Measurements from ENCODE around the gene GPR65.
"Not testable (repeated sequence)": the region's sequence is repeated elsewhere in the genome, so short reads cannot be mapped to it uniquely, and the experiment has no call there.

The GPR65 gene

GRCh38 chr14:88024252-88025086 lies 19.5 kb downstream of the GPR65 start:
- not testable (repeated sequence) for H3K79me1 ChIP-seq (ENCODE audit: low read length); H2AK5ac ChIP-seq (ENCODE audit: low read length); H3K9ac ChIP-seq (ENCODE audit: low read length); H3K4me2 ChIP-seq (ENCODE audit: low read length); H3K4me1 ChIP-seq (ENCODE audit: control insufficient read depth, low read depth, low read length); H4K5ac ChIP-seq (ENCODE audit: low read length); H3K23ac ChIP-seq (ENCODE audit: low read length); H2BK120ac ChIP-seq (ENCODE audit: low read depth, low read length); H4K8ac ChIP-seq (ENCODE audit: low read depth, low read length); H3K36me3 ChIP-seq (ENCODE audit: control insufficient read depth, insufficient read depth, low read length); H3K18ac ChIP-seq (ENCODE audit: low read length); H3K27me3 ChIP-seq (ENCODE audit: insufficient read depth, low read length, poor library complexity); H3K79me2 ChIP-seq (ENCODE audit: control insufficient read depth, insufficient read depth, low read length); H3K4me3 ChIP-seq (ENCODE audit: low read length); H3K56ac ChIP-seq (ENCODE audit: low read length); H2BK15ac ChIP-seq (replicated peaks; ENCODE audit: low read depth); H3K4ac ChIP-seq (ENCODE audit: low read depth, low read length)
- peak overlapping the region; percentile 58 for H2BK5ac ChIP-seq (ENCODE audit: low read length)
- peak overlapping the region; percentile 85 for H3K27ac ChIP-seq (ENCODE audit: low read depth, low read length)
- DNase-seq, result peak; percentile 57
- no CpG with 5 or more reads among the region's 11 CpGs for WGBS (ENCODE audit: extremely low coverage, insufficient coverage, low lambda C conversion rate)

GRCh38 chr14:88025313-88025712 lies 20.4 kb downstream of the GPR65 start:
- Histone ChIP-seq H3K79me2 (ENCODE audit: control insufficient read depth, insufficient read depth, low read length) (no peaks in the 10 kb centered on the region), H2BK120ac (ENCODE audit: low read depth, low read length) (peak overlapping the region; percentile 91), H4K8ac (ENCODE audit: low read depth, low read length) (peak overlapping the region; percentile 88), H3K4ac (ENCODE audit: low read depth, low read length) (no peak overlapping the region), H3K18ac (ENCODE audit: low read length) (peak overlapping the region; percentile 89), H3K27ac (ENCODE audit: low read depth, low read length) (peak overlapping the region; percentile 85), H2BK5ac (ENCODE audit: low read length) (peak overlapping the region; percentile 78), H3K4me3 (ENCODE audit: low read length) (no peak overlapping the region), H3K36me3 (ENCODE audit: control insufficient read depth, insufficient read depth, low read length) (no peaks in the 10 kb centered on the region), H3K4me2 (ENCODE audit: low read length) (no peak overlapping the region), H3K56ac (ENCODE audit: low read length) (peak overlapping the region; percentile 59), H3K4me1 (ENCODE audit: control insufficient read depth, low read depth, low read length) (peaks cover 9% of the 10 kb centered on the region), H4K5ac (ENCODE audit: low read length) (no peak overlapping the region), H3K23ac (ENCODE audit: low read length) (no peak overlapping the region), H3K9ac (ENCODE audit: low read length) (peak overlapping the region; percentile 9), H2BK15ac (replicated peaks; ENCODE audit: low read depth) (no peak overlapping the region), H3K79me1 (ENCODE audit: low read length) (no peaks in the 10 kb centered on the region), H2AK5ac (ENCODE audit: low read length) (no peak overlapping the region), H3K27me3 (ENCODE audit: insufficient read depth, low read length, poor library complexity) (no peaks in the 10 kb centered on the region)
- DNase-seq, result no peak
- WGBS (ENCODE audit: extremely low coverage, insufficient coverage, low lambda C conversion rate), result no CpG with 5 or more reads among the region's 3 CpGs

- Histone ChIP-seq H3K79me1 (ENCODE audit: low read length) (no peaks in the 10 kb centered on the region), H3K9ac (ENCODE audit: low read length) (no peak overlapping the region), H3K18ac (ENCODE audit: low read length) (peak overlapping the region; percentile 84), H2BK120ac (ENCODE audit: low read depth, low read length) (no peak overlapping the region), H3K36me3 (ENCODE audit: control insufficient read depth, insufficient read depth, low read length) (no peaks in the 10 kb centered on the region), H3K56ac (ENCODE audit: low read length) (peak overlapping the region; percentile 45), H4K8ac (ENCODE audit: low read depth, low read length) (no peak overlapping the region), H3K4me2 (ENCODE audit: low read length) (no peak overlapping the region), H3K4ac (ENCODE audit: low read depth, low read length) (no peak overlapping the region), H2AK5ac (ENCODE audit: low read length) (peak overlapping the region; percentile 25), H3K79me2 (ENCODE audit: control insufficient read depth, insufficient read depth, low read length) (no peaks in the 10 kb centered on the region), H2BK5ac (ENCODE audit: low read length) (no peak overlapping the region), H2BK15ac (replicated peaks; ENCODE audit: low read depth) (no peak overlapping the region), H3K4me3 (ENCODE audit: low read length) (no peak overlapping the region), H3K27ac (ENCODE audit: low read depth, low read length) (no peak overlapping the region), H3K27me3 (ENCODE audit: insufficient read depth, low read length, poor library complexity) (no peaks in the 10 kb centered on the region), H3K23ac (ENCODE audit: low read length) (no peak overlapping the region), H4K5ac (ENCODE audit: low read length) (no peak overlapping the region), H3K4me1 (ENCODE audit: control insufficient read depth, low read depth, low read length) (peaks cover 9% of the 10 kb centered on the region)
- no CpG with 5 or more reads among the region's 2 CpGs for WGBS (ENCODE audit: extremely low coverage, insufficient coverage, low lambda C conversion rate)
- no peak for DNase-seq
These were observed 22.0 kb downstream of the GPR65 start for GRCh38 chr14:88026890-88027289.

GRCh38 chr14:88029500-88029899 lies 24.6 kb downstream of the GPR65 start:
- no peaks in the 10 kb centered on the region for H3K79me1 ChIP-seq (ENCODE audit: low read length)
- H3K4ac ChIP-seq (ENCODE audit: low read depth, low read length), result no peak overlapping the region
- H3K36me3 ChIP-seq (ENCODE audit: control insufficient read depth, insufficient read depth, low read length), result no peaks in the 10 kb centered on the region
- no peak overlapping the region for H3K9ac ChIP-seq (ENCODE audit: low read length)
- no peak overlapping the region for H4K5ac ChIP-seq (ENCODE audit: low read length)
- no peak overlapping the region for H2BK15ac ChIP-seq (replicated peaks; ENCODE audit: low read depth)
- H2BK120ac ChIP-seq (ENCODE audit: low read depth, low read length), result no peak overlapping the region
- no peaks in the 10 kb centered on the region for H3K79me2 ChIP-seq (ENCODE audit: control insufficient read depth, insufficient read depth, low read length)
- H3K56ac ChIP-seq (ENCODE audit: low read length), result no peak overlapping the region
- H3K23ac ChIP-seq (ENCODE audit: low read length), result no peak overlapping the region
- no peak overlapping the region for H3K27ac ChIP-seq (ENCODE audit: low read depth, low read length)
- DNase-seq, result no peak
- no peaks in the 10 kb centered on the region for H3K27me3 ChIP-seq (ENCODE audit: insufficient read depth, low read length, poor library complexity)
- no peak overlapping the region for H3K4me3 ChIP-seq (ENCODE audit: low read length)
- H3K18ac ChIP-seq (ENCODE audit: low read length), result no peak overlapping the region
- H4K8ac ChIP-seq (ENCODE audit: low read depth, low read length), result no peak overlapping the region
- WGBS (ENCODE audit: extremely low coverage, insufficient coverage, low lambda C conversion rate), result no CpG with 5 or more reads among the region's 2 CpGs
- no peak overlapping the region for H3K4me2 ChIP-seq (ENCODE audit: low read length)
- no peak overlapping the region for H2BK5ac ChIP-seq (ENCODE audit: low read length)
- peaks cover 4% of the 10 kb centered on the region for H3K4me1 ChIP-seq (ENCODE audit: control insufficient read depth, low read depth, low read length)
- H2AK5ac ChIP-seq (ENCODE audit: low read length), result no peak overlapping the region

GRCh38 chr14:88030079-88030478 lies 25.1 kb downstream of the GPR65 start:
- no CpG with 5 or more reads among the region's 1 CpG for WGBS (ENCODE audit: extremely low coverage, insufficient coverage, low lambda C conversion rate)
- Histone ChIP-seq H2BK120ac (ENCODE audit: low read depth, low read length) (no peak overlapping the region), H3K36me3 (ENCODE audit: control insufficient read depth, insufficient read depth, low read length) (no peaks in the 10 kb centered on the region), H2BK5ac (ENCODE audit: low read length) (no peak overlapping the region), H4K5ac (ENCODE audit: low read length) (no peak overlapping the region), H2BK15ac (replicated peaks; ENCODE audit: low read depth) (peak overlapping the region; percentile 85), H3K4me1 (ENCODE audit: control insufficient read depth, low read depth, low read length) (peaks cover 4% of the 10 kb centered on the region), H3K27ac (ENCODE audit: low read depth, low read length) (no peak overlapping the region), H4K8ac (ENCODE audit: low read depth, low read length) (no peak overlapping the region), H3K4ac (ENCODE audit: low read depth, low read length) (peak overlapping the region; percentile 43), H3K27me3 (ENCODE audit: insufficient read depth, low read length, poor library complexity) (no peaks in the 10 kb centered on the region), H3K18ac (ENCODE audit: low read length) (no peak overlapping the region), H3K9ac (ENCODE audit: low read length) (no peak overlapping the region), H3K23ac (ENCODE audit: low read length) (no peak overlapping the region), H3K4me3 (ENCODE audit: low read length) (no peak overlapping the region), H2AK5ac (ENCODE audit: low read length) (no peak overlapping the region), H3K4me2 (ENCODE audit: low read length) (no peak overlapping the region), H3K56ac (ENCODE audit: low read length) (no peak overlapping the region), H3K79me2 (ENCODE audit: control insufficient read depth, insufficient read depth, low read length) (no peaks in the 10 kb centered on the region), H3K79me1 (ENCODE audit: low read length) (no peaks in the 10 kb centered on the region)
- no peak for DNase-seq

GRCh38 chr14:88030892-88031291 lies 26.0 kb downstream of the GPR65 start:
- DNase-seq, result no peak
- no peak overlapping the region for H3K18ac ChIP-seq (ENCODE audit: low read length)
- H3K79me1 ChIP-seq (ENCODE audit: low read length), result no peaks in the 10 kb centered on the region
- H3K4me1 ChIP-seq (ENCODE audit: control insufficient read depth, low read depth, low read length), result no peaks in the 10 kb centered on the region
- H2BK120ac ChIP-seq (ENCODE audit: low read depth, low read length), result no peak overlapping the region
- no peak overlapping the region for H3K56ac ChIP-seq (ENCODE audit: low read length)
- whole genome bisulfite sequencing (ENCODE audit: extremely low coverage, insufficient coverage, low lambda C conversion rate), result no CpG with 5 or more reads among the region's 1 CpG
- no peak overlapping the region for H3K4me2 ChIP-seq (ENCODE audit: low read length)
- H3K4ac ChIP-seq (ENCODE audit: low read depth, low read length), result no peak overlapping the region
- no peak overlapping the region for H2BK5ac ChIP-seq (ENCODE audit: low read length)
- no peaks in the 10 kb centered on the region for H3K79me2 ChIP-seq (ENCODE audit: control insufficient read depth, insufficient read depth, low read length)
- no peak overlapping the region for H4K5ac ChIP-seq (ENCODE audit: low read length)
- H3K23ac ChIP-seq (ENCODE audit: low read length), result no peak overlapping the region
- no peak overlapping the region for H3K27ac ChIP-seq (ENCODE audit: low read depth, low read length)
- no peak overlapping the region for H4K8ac ChIP-seq (ENCODE audit: low read depth, low read length)
- H3K27me3 ChIP-seq (ENCODE audit: insufficient read depth, low read length, poor library complexity), result no peaks in the 10 kb centered on the region
- no peaks in the 10 kb centered on the region for H3K36me3 ChIP-seq (ENCODE audit: control insufficient read depth, insufficient read depth, low read length)
- H2AK5ac ChIP-seq (ENCODE audit: low read length), result no peak overlapping the region
- no peak overlapping the region for H3K9ac ChIP-seq (ENCODE audit: low read length)
- no peak overlapping the region for H2BK15ac ChIP-seq (replicated peaks; ENCODE audit: low read depth)
- no peak overlapping the region for H3K4me3 ChIP-seq (ENCODE audit: low read length)
